IMR-90 (cell line): ENCODE measurements around the gene MERTK.

Source experiments
- CEBPB ChIP-seq: IDR thresholded peaks from 2 replicates; pipeline ENCODE4 v1.6.1; 2012; ENCODE audit warnings: low read depth, low read length, improper control_type of control experiment
- POLR2A ChIP-seq: IDR thresholded peaks from 2 replicates; pipeline ENCODE4 v1.6.1; 2012; ENCODE audit warnings: mild to moderate bottlenecking, low read depth, low read length
- TF ChIP-seq, protein P1 (sequence below): conservative IDR thresholded peaks from 2 replicates; pipeline ENCODE4 v1.5.1; 2012; ENCODE audit warnings: mild to moderate bottlenecking, low read depth, low read length, improper control_type of control experiment

DNA sequence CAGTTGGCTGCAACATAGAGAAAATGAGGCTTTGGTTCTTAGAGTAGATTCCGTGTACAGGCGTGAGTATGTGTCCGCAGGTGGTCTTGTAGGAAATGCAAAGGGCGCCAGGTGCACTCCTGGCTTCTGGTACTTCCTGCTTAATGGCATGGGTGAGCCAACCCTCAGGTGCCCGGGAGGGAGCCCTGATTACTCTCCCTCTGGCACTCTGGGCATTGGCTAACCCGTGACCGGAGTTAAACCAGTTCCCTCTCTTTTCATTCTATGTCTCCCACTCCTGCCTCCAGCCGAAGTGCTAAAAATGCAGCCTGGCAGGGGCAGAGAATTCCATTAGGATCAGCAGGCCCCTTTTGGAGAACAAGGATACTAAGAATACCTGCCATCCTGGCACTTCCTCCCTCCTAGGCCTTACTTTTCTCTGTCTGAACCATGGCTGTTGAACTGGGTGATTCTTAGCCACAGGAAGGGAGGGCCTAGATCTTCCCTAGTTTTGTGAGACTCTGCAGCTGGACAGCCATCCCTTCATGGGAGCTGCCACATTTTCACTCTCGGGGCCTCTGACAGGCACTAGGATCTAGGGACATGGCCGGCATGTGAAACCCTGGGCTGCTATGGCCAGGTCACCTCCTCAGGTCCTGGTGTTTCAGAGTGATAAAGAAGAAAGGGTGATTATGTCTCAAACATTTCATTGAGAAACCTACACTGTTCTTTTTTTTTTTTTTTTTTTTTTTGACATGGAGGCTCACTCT, 6.5 kb downstream of the MERTK start:
- TF ChIP-seq POLR2A (no peak), CEBPB (no peak)
- TF ChIP-seq, protein P1, sequence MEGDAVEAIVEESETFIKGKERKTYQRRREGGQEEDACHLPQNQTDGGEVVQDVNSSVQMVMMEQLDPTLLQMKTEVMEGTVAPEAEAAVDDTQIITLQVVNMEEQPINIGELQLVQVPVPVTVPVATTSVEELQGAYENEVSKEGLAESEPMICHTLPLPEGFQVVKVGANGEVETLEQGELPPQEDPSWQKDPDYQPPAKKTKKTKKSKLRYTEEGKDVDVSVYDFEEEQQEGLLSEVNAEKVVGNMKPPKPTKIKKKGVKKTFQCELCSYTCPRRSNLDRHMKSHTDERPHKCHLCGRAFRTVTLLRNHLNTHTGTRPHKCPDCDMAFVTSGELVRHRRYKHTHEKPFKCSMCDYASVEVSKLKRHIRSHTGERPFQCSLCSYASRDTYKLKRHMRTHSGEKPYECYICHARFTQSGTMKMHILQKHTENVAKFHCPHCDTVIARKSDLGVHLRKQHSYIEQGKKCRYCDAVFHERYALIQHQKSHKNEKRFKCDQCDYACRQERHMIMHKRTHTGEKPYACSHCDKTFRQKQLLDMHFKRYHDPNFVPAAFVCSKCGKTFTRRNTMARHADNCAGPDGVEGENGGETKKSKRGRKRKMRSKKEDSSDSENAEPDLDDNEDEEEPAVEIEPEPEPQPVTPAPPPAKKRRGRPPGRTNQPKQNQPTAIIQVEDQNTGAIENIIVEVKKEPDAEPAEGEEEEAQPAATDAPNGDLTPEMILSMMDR = no peak
